ENCODE measurements around the gene EXOC6. TPM values are rescaled to one million over a fixed set of nuclear protein-coding genes. Genes with fewer than 3 reads are reported as not detected.
A peak's percentile ranks its signal among the peaks of the same experiment; 100 is the strongest.

Gene EXOC6
- total and polyA plus RNA-seq, 2 of the 13 experiments (the other 11 are each of a cell fraction or from before 2014, with no cell fraction given) = 22.2 to 29.2 TPM

- TF ChIP-seq ZNF281 (CRISPR knock-in tag; IDR thresholded peaks at IDR 0.05; ENCODE audit: borderline replicate concordance) (no peak), ZNF484 (CRISPR knock-in tag; IDR thresholded peaks at IDR 0.05; ENCODE audit: borderline replicate concordance, low read depth) (no peak), ELF3 (CRISPR knock-in tag; IDR thresholded peaks at IDR 0.05) (peak; percentile 90), ATF7 (IDR thresholded peaks at IDR 0.05) (no peak), ATF7 (CRISPR knock-in tag; IDR thresholded peaks at IDR 0.05) (no peak), ARID4A (CRISPR knock-in tag; IDR thresholded peaks at IDR 0.05; ENCODE audit: borderline replicate concordance) (no peak), THRA (CRISPR knock-in tag; IDR thresholded peaks at IDR 0.05; ENCODE audit: borderline replicate concordance) (no peak), REXO4 (CRISPR knock-in tag; IDR thresholded peaks at IDR 0.05; ENCODE audit: borderline replicate concordance) (no peak), ZNF629 (CRISPR knock-in tag; conservative IDR thresholded peaks at IDR 0.05) (no peak), POLR2AphosphoS2 (IDR thresholded peaks at IDR 0.05; ENCODE audit: low read depth, low read length) (no peak), DBP (CRISPR knock-in tag; IDR thresholded peaks at IDR 0.05; ENCODE audit: not compliant biosample characterization) (no peak), ARHGAP35 (CRISPR knock-in tag; IDR thresholded peaks at IDR 0.05; ENCODE audit: borderline replicate concordance) (no peak), NCOA5 (CRISPR knock-in tag; IDR thresholded peaks at IDR 0.05) (no peak), TEAD2 (CRISPR knock-in tag; IDR thresholded peaks at IDR 0.05) (no peak), SMARCE1 (IDR thresholded peaks at IDR 0.05; ENCODE audit: borderline replicate concordance) (no peak), ZNF3 (CRISPR knock-in tag; IDR thresholded peaks at IDR 0.05) (no peak), FOSL2 (CRISPR knock-in tag; IDR thresholded peaks at IDR 0.05) (no peak), ATF4 (CRISPR knock-in tag; IDR thresholded peaks at IDR 0.05) (no peak), FIP1L1 (IDR thresholded peaks at IDR 0.05; ENCODE audit: borderline replicate concordance, insufficient read depth, low read depth, low read length) (no peak), ZNF652 (CRISPR knock-in tag; IDR thresholded peaks at IDR 0.05; ENCODE audit: borderline replicate concordance, low read depth) (no peak)
Observed at GRCh38 chr10:92873029-92873428, 24.7 kb downstream of the EXOC6 start (continued).
